GM18520 (cell line): ENCODE results near the gene ABCD1.

ENCODE experiments used
- ATAC-seq: cut with Tn5 transposase; IDR thresholded peaks from one replicate; pipeline ENCODE4 v1.9.1; 2021; ENCODE audit not compliant: unreplicated experiment

ABCD1 gene

GRCh38 chrX:153772316-153773217, 47.9 kb downstream of the ABCD1 start:
- no peak for ATAC-seq

GRCh38 chrX:153773218-153773611, 48.6 kb downstream of the ABCD1 start:
- no peak for ATAC-seq

- ATAC-seq, result no peak
These were observed 49.3 kb downstream of the ABCD1 start for GRCh38 chrX:153773741-153774575.

GRCh38 chrX:153774576-153775292, 50.1 kb downstream of the ABCD1 start:
- no peak for ATAC-seq

GRCh38 chrX:153775293-153776119, 50.9 kb downstream of the ABCD1 start:
- ATAC-seq, result no peak

GRCh38 chrX:153776120-153776599, 51.5 kb downstream of the ABCD1 start:
- ATAC-seq, result no peak

- ATAC-seq, result no peak
These were observed 52.0 kb downstream of the ABCD1 start for GRCh38 chrX:153776611-153777045.

- ATAC-seq, result no peak
These were observed 52.8 kb downstream of the ABCD1 start for GRCh38 chrX:153777261-153778090.

- no peak for ATAC-seq
These were observed 53.5 kb downstream of the ABCD1 start for GRCh38 chrX:153778181-153778580.

- no peak for ATAC-seq
These were observed 54.0 kb downstream of the ABCD1 start for GRCh38 chrX:153778684-153779101.

- ATAC-seq, result no peak
These were observed 55.4 kb downstream of the ABCD1 start for GRCh38 chrX:153779891-153780677.

- ATAC-seq, result no peak
These were observed 56.2 kb downstream of the ABCD1 start, which contains the start of gene SRPK3 for GRCh38 chrX:153780678-153781427. TSS of gene SRPK3 (plus strand) at chrX:153781041. CDS start at chrX:153781087, 46 bp downstream.

GRCh38 chrX:153781428-153782047, 56.9 kb downstream of the ABCD1 start:
- no peak for ATAC-seq

- no peak for ATAC-seq
These were observed 57.7 kb downstream of the ABCD1 start for GRCh38 chrX:153782313-153782712.

GRCh38 chrX:153782871-153783270, 58.2 kb downstream of the ABCD1 start:
- ATAC-seq, result no peak

GRCh38 chrX:153783378-153784013, 58.8 kb downstream of the ABCD1 start:
- ATAC-seq, result no peak
